Measurements from ENCODE around the gene FAXDC2.

Gene FAXDC2

DNA sequence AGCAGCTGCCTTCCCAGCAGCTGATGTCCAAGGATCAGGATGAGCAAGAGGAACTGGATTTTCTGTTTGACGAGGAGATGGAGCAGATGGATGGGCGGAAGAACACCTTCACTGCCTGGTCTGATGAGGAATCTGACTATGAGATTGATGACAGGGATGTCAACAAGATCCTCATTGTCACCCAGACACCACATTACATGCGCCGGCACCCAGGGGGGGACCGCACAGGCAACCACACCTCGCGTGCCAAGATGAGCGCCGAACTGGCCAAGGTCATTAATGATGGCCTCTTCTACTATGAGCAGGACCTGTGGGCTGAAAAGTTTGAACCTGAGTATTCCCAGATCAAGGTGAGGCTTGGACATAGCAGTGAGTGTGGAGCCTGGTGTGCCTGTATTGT lies 48.4 kb downstream of the FAXDC2 start:
- intact Hi-C loops (cut with DNase I) = no loop called here
- no peak for DNase-seq

DNA sequence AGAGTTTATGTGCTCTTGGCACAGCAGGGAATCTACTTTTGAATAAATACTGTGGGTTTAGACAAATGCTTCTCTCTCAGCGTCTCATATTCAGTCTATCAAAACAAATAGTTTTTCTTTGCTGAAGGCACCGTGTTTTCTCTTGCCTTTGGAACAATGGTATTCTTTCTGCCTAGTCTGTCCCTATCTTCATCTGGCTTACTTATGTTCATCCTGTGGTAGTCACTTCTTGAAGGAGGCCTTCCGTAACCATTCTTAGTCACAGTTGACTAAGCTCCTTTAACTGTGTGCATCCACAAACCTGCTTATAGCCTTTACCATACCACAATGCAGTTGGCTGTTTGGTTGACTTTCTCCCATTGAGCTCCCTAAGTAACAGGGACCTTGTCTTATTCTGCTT lies 49.3 kb downstream of the FAXDC2 start:
- no peak for DNase-seq
- intact Hi-C loops (cut with DNase I) = no loop called here

GRCh38 chr5:154800582-154800981 lies 49.8 kb downstream of the FAXDC2 start:
- intact Hi-C loops (cut with DNase I) = no loop called here

DNA sequence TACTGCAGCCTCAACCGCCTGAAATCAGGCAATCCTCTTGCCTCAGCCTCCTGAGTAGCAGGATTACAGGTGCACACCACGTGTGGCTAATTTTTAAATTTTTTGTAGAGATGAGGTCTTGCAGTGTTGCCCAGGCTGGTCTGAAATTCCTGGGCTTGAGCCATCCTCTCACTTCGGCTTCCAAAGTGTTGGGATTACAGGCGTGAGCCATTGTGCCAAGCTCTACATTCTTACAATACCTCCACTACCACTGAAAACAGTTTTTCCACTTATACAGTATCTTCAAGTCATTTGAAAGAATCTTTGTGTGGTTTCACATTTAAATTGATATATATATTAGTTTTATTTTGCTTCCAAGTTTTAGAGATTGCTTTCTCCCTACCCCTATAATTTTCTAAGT lies 52.6 kb downstream of the FAXDC2 start:
- no peak for DNase-seq
- intact Hi-C loops (cut with DNase I) = no loop called here

More at GRCh38 chr5:154800582-154800981, 49.8 kb downstream of the FAXDC2 start:
- no peak for DNase-seq

DNA sequence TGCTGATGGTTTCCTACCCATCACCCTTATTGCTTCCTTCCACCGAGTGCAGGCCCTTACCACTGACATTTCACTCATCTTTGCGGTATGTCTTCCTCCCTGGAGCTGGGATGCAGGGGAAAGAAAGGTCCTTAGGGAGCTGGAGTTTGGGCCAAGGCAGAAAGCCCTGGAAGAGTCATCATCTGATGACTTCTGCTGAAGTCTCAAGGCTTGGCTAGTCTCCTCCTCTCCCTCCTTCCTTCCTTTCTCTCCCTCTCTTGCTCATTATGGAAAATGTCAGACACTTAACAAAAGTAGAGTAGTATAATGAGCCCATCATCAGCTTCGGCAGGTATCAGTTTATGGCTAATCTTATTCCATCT lies 55.2 kb downstream of the FAXDC2 start:
- intact Hi-C loops (cut with DNase I) = no loop called here
- DNase-seq = no peak

DNA sequence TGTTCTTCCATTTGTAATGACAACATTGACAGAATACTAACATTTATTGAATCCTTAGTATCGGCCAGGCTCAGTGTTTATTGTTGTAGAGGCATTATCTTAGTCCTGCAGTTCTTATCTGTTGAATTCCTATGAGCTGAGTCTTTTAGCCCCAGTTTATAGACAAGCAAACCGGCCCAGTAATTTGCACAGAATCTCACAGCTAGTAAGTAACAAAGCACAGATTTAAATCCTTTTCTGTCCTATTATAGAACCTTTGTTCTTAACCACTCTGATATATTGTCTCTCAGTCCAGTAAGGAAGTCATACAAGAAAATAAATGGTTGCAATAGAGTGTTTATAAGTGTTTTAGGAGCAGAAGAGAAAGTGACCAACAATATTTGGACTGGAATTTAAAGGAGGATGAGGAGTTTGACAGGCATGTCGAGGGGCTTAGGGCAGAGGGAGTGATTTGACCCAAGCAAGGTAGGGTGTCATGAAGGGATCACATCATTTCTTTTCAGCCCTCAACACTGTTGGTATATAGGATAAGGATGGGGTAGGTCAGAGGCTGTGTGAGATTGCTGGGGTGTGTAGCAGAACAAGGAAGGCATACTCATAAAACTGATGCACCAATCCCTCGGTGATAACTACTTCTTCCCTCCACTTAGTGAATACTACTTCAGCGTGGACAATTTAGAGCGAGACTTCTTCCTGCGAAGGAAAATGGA lies 55.7 kb downstream of the FAXDC2 start:
- DNase-seq = no peak
- intact Hi-C loops (cut with DNase I) = no loop called here

DNA sequence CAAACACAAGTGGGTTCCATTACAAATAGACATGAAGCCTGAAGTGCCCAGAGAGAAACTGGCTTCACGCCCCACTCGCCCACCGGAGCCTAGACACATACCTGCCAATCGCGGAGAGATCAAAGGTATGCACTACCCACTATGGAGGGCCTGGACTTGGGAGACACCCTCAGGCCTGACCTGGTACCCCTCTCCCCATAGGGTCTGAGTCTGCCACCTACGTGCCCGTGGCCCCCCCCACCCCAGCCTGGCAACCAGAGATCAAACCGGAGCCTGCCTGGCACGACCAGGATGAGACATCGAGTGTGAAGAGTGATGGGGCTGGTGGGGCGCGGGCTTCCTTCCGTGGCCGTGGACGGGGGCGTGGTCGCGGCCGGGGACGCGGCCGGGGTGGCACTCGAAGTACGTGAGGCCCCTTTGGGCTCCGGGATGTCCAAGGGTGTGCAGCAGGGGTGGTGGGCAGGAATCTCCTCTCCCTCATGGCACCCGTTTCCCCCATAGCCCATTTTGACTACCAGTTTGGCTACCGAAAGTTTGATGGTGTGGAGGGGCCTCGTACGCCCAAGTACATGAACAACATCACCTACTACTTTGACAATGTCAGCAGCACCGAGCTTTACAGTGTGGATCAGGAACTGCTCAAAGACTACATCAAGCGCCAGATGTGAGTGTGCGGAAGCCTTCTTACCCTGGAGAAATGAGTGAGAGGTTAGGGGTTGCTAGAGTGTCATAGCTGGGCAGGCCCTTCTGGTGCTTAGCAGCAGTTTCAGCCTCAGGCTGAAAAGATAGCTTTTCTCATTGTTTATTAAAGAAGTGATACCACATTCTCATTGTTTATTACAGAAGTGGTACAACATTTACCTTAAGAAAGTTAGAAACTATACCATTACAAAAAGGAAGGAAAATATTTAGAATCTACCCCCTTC lies 56.5 kb downstream of the FAXDC2 start:
- DNase-seq = peak in 1 of 10 donors; percentile 80
- intact Hi-C loops (cut with DNase I) = no loop called here

DNA sequence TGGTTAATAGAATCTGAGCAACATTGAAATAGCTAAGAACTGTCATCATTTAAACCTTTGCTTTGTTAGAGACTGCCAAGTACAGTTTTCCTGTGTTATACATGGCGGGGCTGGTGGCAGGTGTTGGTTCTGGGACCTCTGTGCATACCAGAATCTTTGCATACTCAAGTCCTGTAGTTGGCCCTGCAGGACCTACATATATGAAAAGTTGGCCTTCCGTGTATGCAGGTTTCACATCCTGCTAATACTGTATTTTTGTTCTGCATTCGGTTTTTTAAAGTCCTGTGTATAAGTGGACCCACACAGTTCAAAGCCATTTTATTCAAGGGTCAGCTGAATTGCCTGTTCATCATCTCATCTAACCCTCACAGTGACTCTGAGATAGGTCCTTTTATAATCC lies 58.9 kb downstream of the FAXDC2 start:
- DNase-seq = no peak
- intact Hi-C loops (cut with DNase I) = no loop called here

- no peak for DNase-seq
- intact Hi-C loops (cut with DNase I) = no loop called here
These were observed 62.2 kb downstream of the FAXDC2 start for GRCh38 chr5:154788212-154788611.

DNA sequence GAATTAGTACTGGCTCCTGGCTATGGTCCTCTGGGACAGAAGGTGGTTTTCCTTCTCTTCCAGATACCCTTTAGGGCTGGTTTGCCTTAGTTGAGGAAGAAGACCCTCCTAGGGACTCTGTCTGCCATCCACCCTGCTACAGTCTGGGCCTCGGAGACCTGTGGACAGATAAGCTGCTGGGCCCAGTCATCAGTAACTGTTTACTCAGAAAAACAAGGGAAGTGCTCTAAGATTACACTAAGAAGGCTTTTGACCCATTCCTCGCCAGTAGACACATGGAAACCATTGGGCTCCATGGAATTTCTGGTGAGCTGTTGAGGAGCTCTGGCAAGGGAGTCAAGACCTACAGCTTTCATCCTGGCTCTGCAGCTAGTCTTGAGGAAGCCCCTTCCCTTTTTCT lies 64.0 kb downstream of the FAXDC2 start:
- intact Hi-C loops (cut with DNase I) = no loop called here
- no peak for DNase-seq

DNA sequence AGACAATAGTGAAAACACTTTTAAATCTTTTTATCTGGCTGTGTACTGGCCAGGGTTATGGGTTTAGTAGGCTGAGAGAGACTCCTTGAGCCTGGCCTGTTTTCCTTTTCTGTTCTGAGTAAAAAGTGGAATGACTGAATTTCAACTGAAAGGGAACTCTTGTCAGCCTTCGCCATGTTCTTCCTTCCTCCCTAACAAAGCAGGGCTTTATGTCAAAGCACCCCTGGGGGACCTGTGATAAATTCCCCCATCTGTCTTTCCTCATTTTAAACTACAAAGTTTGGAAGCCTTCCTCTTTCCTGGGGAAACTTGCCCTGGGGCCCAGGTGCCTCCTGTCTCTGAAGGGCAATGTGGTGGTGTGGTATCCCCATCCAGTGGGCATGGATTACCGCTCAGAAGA lies 65.5 kb downstream of the FAXDC2 start:
- intact Hi-C loops (cut with DNase I) = no loop called here
- no peak for DNase-seq

- intact Hi-C loops (cut with DNase I) = no loop called here
- no peak for DNase-seq
These were observed 66.5 kb downstream of the FAXDC2 start for GRCh38 chr5:154783774-154784460.

DNA sequence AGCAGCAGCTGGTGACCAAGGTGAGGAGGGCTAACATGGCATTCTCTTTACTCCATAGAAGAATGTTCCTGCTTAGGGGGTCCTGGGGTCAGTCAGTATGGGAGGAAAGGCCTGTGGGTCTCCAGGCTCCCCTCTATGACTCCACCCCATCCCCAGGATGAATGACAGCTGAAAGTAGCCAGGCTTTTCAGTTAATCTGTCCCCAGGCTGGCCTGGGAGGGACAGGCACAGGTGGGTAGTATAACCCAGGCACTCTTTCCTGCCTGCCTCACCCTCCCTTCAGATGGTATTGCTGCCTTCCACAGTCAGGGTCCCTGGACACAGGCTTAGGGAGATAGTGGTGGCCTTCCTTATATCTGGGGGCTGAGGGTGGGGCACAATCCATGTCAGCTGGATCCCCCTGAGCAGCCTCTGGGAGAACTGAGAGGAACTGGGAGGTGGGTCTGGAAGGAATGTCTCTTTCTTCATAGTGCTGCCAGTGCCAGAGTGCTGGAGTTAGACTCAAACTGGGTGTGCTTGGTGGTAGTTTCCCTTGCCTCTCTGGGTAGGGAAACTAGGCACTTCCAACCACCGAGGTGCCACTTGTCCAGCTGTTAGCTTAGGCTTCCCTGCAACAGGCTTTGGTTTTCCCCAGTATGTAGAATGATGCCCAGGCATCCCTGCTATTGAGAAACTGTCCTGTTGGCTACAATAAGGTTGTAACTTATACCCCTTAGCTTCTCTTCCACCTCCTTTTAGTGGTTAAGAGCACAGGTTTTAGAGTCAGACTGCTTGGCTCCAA lies 67.4 kb downstream of the FAXDC2 start:
- intact Hi-C loops (cut with DNase I) = no loop called here
- DNase-seq = no peak

- intact Hi-C loops (cut with DNase I) = no loop called here
- DNase-seq = no peak
These were observed 68.1 kb downstream of the FAXDC2 start for GRCh38 chr5:154782326-154782725.

DNA sequence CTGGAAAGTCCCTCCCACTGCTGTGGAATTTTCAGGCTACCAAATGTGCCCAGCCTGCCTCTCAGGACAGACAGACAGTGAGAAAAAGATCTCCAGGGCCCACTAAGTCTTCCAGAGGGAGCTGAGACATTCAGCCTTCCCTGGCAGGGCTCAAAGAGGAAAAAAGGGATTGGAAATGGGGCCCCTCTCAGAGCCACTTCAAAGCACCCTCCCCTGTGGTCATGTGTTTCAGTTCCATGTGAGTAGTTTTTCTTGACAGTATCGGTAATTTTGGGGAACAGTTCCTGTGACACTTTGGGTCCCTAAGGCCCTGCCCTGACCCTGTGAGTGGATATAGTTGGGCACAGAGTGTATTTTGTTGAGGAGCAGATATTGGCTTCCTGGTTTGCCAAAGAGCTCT lies 70.3 kb downstream of the FAXDC2 start:
- intact Hi-C loops (cut with DNase I) = no loop called here
- no peak for DNase-seq

GRCh38 chr5:154779105-154779504 lies 71.3 kb downstream of the FAXDC2 start:
- no peak for DNase-seq
- intact Hi-C loops (cut with DNase I) = no loop called here

DNA sequence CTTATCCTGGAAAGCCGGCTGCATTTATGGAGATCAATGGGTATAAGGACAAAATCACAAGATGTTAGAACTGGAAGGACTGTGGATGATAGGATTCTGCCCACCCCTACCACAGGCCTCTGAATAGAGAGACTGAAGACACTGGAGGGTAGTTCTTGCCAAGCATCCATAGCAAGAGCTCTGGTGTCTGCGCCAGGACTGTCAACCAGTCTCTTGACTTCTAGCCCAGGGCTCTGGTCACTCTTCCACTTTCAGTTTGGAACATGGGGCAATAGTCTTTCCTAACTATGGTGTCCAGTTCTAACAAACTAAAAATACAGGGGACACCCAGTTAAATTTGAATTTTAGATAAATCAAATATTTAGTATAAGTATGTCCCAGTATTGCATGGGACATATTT lies 71.9 kb downstream of the FAXDC2 start:
- peak in 1 of 10 donors; percentile 25 for DNase-seq
- intact Hi-C loops (cut with DNase I) = no loop called here

DNA sequence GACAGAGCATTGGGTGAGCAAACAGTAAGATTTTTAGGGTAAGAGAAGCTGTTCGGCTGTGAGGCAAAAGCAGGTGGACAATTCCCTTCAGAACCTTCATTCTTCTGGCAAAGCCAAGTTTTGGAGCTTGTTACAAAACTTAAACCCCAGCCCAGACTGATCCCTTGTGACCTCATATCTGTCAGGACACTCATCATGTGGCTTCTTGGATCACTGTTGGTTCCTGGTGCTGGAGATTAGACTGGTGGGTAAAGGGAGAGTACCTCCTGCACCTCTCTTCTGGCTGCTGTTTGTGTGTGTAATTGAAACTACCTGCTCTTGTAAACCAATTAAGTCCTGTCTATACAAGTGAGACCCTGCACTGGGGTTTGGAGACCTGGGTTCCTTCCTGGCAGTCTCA lies 74.2 kb downstream of the FAXDC2 start:
- intact Hi-C loops (cut with DNase I) = no loop called here
- no peak for DNase-seq

DNA sequence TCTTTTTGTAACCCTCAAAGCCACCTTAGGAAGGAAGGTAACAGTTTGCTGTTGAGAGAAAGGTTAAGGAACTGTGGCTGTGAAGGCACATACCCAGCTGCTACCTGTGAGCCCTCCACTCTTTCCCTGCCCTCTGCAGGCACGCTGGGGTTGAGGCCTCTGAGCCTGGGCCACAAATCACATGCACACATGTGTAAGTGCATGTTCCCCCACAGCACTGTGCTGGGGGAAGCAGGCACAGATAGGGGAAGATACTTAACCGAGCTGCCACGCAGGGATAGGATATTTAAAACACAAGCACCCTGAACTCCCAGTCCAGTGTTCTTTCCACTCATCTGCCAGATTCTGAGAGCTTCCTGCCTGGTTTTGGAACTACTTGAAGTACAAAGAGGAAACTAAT lies 77.1 kb downstream of the FAXDC2 start:
- intact Hi-C loops (cut with DNase I) = no loop called here
- no peak for DNase-seq

- DNase-seq = peak in 1 of 10 donors; percentile 23
- intact Hi-C loops (cut with DNase I) = no loop called here
These were observed 79.0 kb downstream of the FAXDC2 start for GRCh38 chr5:154771383-154771901.

All from posterior cingulate gyrus (tissue), 11 donors.